Glomerular endothelial cell (primary cell): ENCODE measurements around the gene CCDC9B. TPM values are rescaled to one million over a fixed set of nuclear protein-coding genes. Genes with fewer than 3 reads are reported as not detected.

ENCODE experiments used
- total RNA-seq: library from RNA; depleted of rRNA; stranded (reverse); fragments of >200 nt; gene quantifications from 2 replicates; pipeline ENCODE4 v1.2.3, GENCODE V29; 2015

Gene CCDC9B
- total RNA-seq, 1 donor from 2014 or later: 20.0 TPM

Other genes starting within 250 kb of the CCDC9B start
- 13.0 and 48.1 TPM in 2 replicates for gene BMF, start 232.1 kb downstream of the CCDC9B start, total RNA-seq
- 14.0 and 15.2 TPM in 2 replicates for gene BUB1B, start 179.9 kb downstream of the CCDC9B start, total RNA-seq
- not detected in 2 replicates for gene PAK6, start 101.9 kb downstream of the CCDC9B start, total RNA-seq
- 0.18 TPM in 1 of 2 replicates, not detected in the other for gene ANKRD63, start 57.9 kb downstream of the CCDC9B start, total RNA-seq
- gene PLCB2, start 33.0 kb downstream of the CCDC9B start, total RNA-seq: 3.0 and 5.1 TPM in 2 replicates
- gene INAFM2, start 17.2 kb downstream of the CCDC9B start, total RNA-seq: 13.5 and 20.7 TPM in 2 replicates
- gene PHGR1, start 10.1 kb upstream of the CCDC9B start, total RNA-seq: not detected in 2 replicates
- gene DISP2, start 17.3 kb upstream of the CCDC9B start, total RNA-seq: 3.9 TPM in 1 of 2 replicates, not detected in the other
- 16.5 and 20.2 TPM in 2 replicates for gene KNSTRN, start 41.8 kb upstream of the CCDC9B start, total RNA-seq
- gene IVD, start 64.9 kb upstream of the CCDC9B start, total RNA-seq: 50.6 and 54.8 TPM in 2 replicates
- gene BAHD1, start 100.0 kb upstream of the CCDC9B start, total RNA-seq: 19.8 and 23.0 TPM in 2 replicates
- 35.5 and 51.1 TPM in 2 replicates for gene CHST14, start 130.0 kb upstream of the CCDC9B start, total RNA-seq
- 26.9 and 44.0 TPM in 2 replicates for gene CCDC32, start 224.1 kb upstream of the CCDC9B start, total RNA-seq
- gene RPUSD2, start 228.4 kb upstream of the CCDC9B start, total RNA-seq: 9.7 and 10.6 TPM in 2 replicates